ENCODE measurements around the gene NLGN1. TPM values are rescaled to one million over a fixed set of nuclear protein-coding genes. Genes with fewer than 3 reads are reported as not detected.
A peak's percentile ranks its signal among the peaks of the same experiment; 100 is the strongest.

The NLGN1 gene
- polyA plus RNA-seq, 1 donor from 2014 or later = 2.7 TPM

GRCh38 chr3:173875790-173876189 is 478.2 kb downstream of the NLGN1 start:
- no peaks in the 10 kb centered on the region for H4K20me1 ChIP-seq (ENCODE audit: insufficient read depth)
- H3K79me2 ChIP-seq (replicated peaks; ENCODE audit: insufficient read depth, low read length) = no peaks in the 10 kb centered on the region
- no peak overlapping the region for H3K4me2 ChIP-seq (ENCODE audit: low read length)
- H3K27ac ChIP-seq (ENCODE audit: low read length) = no peak overlapping the region
- no peaks in the 10 kb centered on the region for H3K27me3 ChIP-seq (ENCODE audit: insufficient read depth, low read depth, low read length)
- no peaks in the 10 kb centered on the region for H3K9me3 ChIP-seq (ENCODE audit: low read length)
- H3K9me2 ChIP-seq (ENCODE audit: insufficient read depth, low read length) = no peaks in the 10 kb centered on the region
- H2AFZ ChIP-seq (ENCODE audit: low read depth, low read length) = no peak overlapping the region
- H3K9ac ChIP-seq (ENCODE audit: low read length) = no peak overlapping the region
- H3K36me3 ChIP-seq (ENCODE audit: insufficient read depth, low read length) = no peaks in the 10 kb centered on the region
- H3F3A ChIP-seq (ENCODE audit: insufficient read depth, low read length, poor library complexity, severe bottlenecking) = no peaks in the 10 kb centered on the region
- TF ChIP-seq EP300 (conservative IDR thresholded peaks at IDR 0.05; ENCODE audit: poor library complexity, severe bottlenecking) = no peak
- TF ChIP-seq TAF1 (IDR thresholded peaks at IDR 0.05; ENCODE audit: low read depth) = no peak
- no peak for TF ChIP-seq SMC3 (conservative IDR thresholded peaks at IDR 0.05; ENCODE audit: poor library complexity)
- no peak for TF ChIP-seq REST (IDR thresholded peaks at IDR 0.05; ENCODE audit: borderline replicate concordance)
- no peak for TF ChIP-seq EZH2 (IDR thresholded peaks at IDR 0.05; ENCODE audit: borderline replicate concordance, insufficient read depth, low read length, poor library complexity, severe bottlenecking)
- TF ChIP-seq CTCF (IDR thresholded peaks at IDR 0.05; ENCODE audit: poor library complexity, severe bottlenecking) = no peak
- no peak for TF ChIP-seq MXI1 (conservative IDR thresholded peaks at IDR 0.05; ENCODE audit: poor library complexity, severe bottlenecking)
- no peak for TF ChIP-seq POLR2AphosphoS5 (IDR thresholded peaks at IDR 0.05)
- no peak for TF ChIP-seq RAD21 (conservative IDR thresholded peaks at IDR 0.05)
- H3K4me3 ChIP-seq (ENCODE audit: low read length) = no peak overlapping the region

GRCh38 chr3:173876476-173876875 is 478.9 kb downstream of the NLGN1 start:
- Histone ChIP-seq H3K9me3 (ENCODE audit: low read length) (no peaks in the 10 kb centered on the region), H3F3A (ENCODE audit: insufficient read depth, low read length, poor library complexity, severe bottlenecking) (no peaks in the 10 kb centered on the region), H3K9me2 (ENCODE audit: insufficient read depth, low read length) (no peaks in the 10 kb centered on the region), H3K27ac (ENCODE audit: low read length) (no peak overlapping the region), H3K36me3 (ENCODE audit: insufficient read depth, low read length) (no peaks in the 10 kb centered on the region), H3K79me2 (replicated peaks; ENCODE audit: insufficient read depth, low read length) (no peaks in the 10 kb centered on the region), H2AFZ (ENCODE audit: low read depth, low read length) (no peak overlapping the region), H3K9ac (ENCODE audit: low read length) (no peak overlapping the region), H4K20me1 (ENCODE audit: insufficient read depth) (no peaks in the 10 kb centered on the region), H3K4me3 (ENCODE audit: low read length) (no peak overlapping the region), H3K4me2 (ENCODE audit: low read length) (no peak overlapping the region), H3K27me3 (ENCODE audit: insufficient read depth, low read depth, low read length) (no peaks in the 10 kb centered on the region)
- TF ChIP-seq TAF1 (IDR thresholded peaks at IDR 0.05; ENCODE audit: low read depth) = no peak
- TF ChIP-seq POLR2AphosphoS5 (IDR thresholded peaks at IDR 0.05) = no peak
- no peak for TF ChIP-seq EP300 (conservative IDR thresholded peaks at IDR 0.05; ENCODE audit: poor library complexity, severe bottlenecking)
- TF ChIP-seq MXI1 (conservative IDR thresholded peaks at IDR 0.05; ENCODE audit: poor library complexity, severe bottlenecking) = no peak
- no peak for TF ChIP-seq EZH2 (IDR thresholded peaks at IDR 0.05; ENCODE audit: borderline replicate concordance, insufficient read depth, low read length, poor library complexity, severe bottlenecking)
- peak; percentile 32 for TF ChIP-seq CTCF (IDR thresholded peaks at IDR 0.05; ENCODE audit: poor library complexity, severe bottlenecking)

All from neural cell (in vitro differentiated cells).